NCI-H82 treated with DMSO at 0.1 percent for 48 hours (cell line): ENCODE results near the gene FGFR2.

Experiments used
- DNase-seq: peaks from one replicate; lab custom pipeline; 2025; ENCODE audit not compliant: unreplicated experiment; lab: John Stamatoyannopoulos, UW

Gene FGFR2

DNA sequence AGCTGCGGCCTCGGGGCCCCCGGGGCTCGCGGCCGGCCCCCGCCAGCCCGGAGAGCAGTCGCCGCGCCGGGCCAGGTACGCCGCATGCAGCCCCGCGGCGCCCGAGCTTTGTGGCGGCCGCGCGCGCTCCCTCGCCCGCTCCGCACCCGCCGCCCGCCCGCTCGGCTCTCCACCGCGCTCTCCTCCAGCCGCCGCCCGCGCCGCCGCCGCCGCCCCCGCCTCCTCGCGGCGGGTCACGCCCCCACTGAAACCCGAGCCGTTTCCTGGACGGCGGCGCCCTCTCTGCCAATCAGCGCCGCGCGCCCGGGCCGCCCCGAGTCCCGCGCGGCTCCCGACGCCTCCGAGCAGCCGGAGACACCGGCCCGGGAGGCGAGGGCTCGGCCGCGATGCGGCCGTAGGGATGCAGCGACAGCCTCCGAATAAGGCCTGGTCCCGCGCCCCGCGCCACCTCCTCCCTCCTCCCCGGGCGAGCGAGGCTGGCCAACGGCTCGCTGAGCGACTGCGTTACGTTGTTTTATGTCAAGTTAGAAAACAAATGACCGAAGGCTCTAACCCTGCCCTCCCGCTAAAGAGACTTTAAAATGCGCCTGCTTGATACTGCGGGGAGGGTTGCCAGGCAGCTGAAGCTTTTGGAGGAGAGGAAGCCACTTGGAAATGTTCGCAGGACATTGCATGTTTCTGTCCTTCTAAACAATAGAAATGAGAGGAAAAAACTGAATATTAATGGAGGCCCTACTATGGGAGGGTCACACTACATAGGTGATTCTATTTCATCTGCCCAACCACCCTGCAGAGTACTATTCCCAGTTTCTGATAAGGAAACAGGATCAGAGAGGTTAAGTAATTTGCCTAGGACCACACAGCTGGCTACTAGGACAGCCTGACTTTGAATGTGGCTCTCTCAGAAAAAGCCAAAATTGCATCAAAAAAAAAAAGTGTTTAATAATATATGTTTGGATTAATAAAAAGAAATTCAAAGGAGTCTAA lies at the start of gene FGFR2:
Gene FGFR2, minus strand, starts transcription at position 182 of the 987 bp plus-strand sequence. CDS start 4,627 bp downstream, outside the sequence.
- peak; percentile 11 for DNase-seq

DNA sequence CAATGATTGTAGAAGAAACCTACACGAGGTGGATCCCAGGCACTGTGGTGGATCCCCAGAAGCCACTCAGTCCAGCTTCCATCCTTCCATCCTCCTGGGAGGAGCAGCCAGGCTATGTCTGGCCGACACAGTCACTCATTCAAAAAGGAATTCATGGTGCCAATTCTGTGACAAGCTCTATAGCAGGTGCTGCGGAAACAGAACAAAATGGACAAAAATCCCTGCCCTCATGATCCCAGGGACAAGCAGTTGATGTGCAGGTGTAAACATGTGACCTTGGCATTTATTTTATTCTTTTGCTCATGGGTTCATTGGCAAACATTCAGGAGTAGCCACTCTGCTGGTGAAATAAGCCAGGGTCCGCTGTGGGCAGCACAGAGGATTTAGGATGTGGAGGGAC lies 49.2 kb upstream of the FGFR2 start:
- DNase-seq: no peak

DNA sequence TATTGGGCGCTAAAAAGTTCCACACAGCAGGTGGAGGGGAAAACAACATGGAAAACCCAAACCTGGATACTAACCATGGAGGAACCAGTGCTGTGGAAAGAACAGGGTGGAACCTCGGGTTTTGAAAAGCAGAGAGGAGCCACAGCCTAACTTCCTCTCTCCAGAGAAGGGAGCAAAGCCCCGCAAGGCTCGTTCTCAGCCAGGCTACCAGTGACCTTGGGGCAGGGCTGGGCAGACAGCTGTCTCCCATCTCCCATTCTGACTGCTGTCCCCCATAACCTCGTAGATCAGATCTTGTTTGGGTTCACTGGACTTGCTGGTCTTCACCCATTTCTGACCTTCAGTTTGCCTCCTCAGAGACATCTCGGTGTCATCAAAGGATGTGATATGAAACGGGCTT lies 47.5 kb upstream of the FGFR2 start:
- no peak for DNase-seq

DNA sequence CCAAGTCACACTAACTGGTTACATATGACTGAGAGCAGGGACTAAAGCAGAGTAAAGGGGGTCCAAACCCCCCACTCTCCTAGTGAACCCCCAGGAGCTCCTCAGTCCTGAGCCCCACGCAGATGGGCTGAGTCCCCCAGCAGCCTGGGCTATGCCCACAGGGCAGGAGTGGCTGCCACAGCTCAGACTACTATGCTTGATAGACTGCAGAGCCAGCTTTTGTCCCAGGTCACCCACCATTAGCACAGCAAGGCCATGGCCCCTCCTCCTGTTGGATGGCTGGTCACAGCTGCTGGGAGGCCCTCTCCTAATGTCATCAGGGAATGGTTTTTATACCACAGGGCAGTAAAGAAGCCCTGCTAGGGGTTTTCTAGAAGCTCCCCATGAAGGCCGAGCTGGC lies 46.3 kb upstream of the FGFR2 start:
- no peak for DNase-seq

DNA sequence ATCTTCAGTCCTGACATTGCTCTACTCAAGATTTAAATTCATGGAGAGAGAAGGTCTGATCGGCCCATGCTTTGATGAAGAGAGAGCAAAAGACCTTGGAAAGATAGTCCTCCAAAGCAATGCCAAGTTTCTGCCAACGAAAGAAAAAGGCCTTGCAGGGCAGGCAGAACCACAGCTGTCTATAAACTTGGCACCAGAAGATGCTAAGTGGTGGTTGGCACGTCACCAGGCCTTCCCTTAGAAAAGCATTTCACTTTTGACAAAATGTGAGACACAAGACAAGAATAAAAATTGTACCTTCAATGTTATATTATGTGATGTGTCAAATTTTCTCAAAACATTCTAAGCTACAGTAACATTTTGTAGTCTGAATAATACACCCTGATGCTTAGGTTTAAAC lies 42.0 kb upstream of the FGFR2 start:
- DNase-seq: no peak

DNA sequence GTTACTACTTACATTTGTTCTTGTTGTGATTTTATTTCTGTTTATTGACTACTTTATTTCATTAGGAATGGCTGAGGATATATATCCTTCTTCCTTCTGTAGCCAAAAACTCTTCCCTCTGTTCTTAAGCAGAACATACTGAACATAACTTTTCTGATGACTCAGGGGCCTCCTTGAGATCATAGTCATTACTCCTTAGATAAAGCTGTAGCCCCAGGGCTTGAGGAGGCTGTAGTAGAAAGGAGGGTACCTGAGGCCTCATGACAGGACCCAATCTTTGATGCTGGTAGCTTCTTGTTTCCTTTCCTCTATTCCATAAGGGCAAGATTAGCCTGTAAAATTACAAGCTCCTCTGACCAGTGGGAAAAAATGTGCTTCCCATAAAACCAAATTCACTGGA lies 41.2 kb upstream of the FGFR2 start:
- no peak for DNase-seq

DNA sequence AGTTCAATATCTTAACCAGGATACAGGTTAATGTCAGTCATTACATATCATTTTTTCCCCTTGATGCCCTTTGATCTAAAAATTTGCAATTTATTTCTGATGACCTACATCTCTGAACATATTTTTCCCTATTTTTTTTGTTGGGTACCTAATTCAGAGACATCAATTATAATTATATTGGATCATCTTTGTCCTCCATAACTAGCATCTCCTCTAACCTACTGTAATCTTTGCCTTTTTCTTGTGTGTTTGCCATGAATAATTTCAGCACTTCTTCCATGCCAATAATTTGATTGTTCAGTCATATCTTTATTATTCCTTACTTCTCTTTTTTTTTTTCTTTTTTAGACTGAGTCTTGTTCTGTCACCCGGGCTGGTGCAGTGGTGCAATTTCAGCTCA lies 39.2 kb upstream of the FGFR2 start:
- DNase-seq: no peak

DNA sequence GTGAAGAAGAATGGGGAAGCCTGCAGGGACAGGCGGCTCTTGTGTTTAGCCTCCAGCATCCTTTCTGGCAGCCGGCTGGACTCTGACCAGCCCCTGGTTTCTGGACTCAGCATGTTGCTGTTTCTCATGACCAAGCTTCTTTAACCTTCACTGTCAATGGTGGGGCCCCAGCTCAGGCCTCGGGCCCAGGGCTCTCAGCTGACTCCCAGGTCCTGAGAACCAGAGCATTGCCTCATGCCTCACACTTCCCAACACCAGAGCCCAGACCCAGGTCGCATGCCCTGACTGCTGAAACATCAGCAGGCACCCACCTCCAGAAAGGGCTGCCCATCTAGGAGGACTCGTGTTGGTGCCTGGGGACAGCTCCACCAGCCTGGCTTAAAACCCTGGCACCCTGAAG lies 34.8 kb upstream of the FGFR2 start:
- DNase-seq: no peak

DNA sequence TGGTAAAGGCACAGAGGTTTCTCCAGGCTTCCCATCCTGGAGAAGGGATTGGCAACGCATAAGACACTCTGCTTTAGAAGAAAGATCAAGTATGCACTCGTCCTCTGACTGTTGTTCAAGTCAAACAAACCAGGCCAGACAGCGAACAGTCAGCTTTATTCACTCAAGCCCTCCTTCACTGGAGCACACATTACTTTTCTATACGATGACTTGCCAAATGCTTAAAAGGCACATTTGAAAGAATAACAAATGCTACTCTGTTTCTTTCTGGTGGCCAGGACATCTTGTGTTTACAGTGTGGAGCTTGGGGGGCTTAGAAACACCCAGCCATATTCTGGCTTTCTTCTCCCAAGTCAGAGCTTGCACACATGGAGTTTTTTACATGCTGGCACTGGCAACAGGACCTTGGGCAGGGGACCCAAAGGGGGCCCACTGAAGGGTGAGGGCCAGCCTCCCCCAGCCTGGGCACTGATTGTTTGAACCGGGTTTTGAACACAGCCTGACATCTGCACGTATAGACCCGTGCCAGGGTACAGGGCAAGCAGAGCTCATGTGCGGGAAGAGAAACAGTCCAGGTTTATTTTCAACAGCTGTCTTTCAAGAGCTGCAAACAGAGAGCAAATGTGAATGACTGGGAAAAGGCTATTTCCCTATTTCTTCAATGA lies 33.3 kb upstream of the FGFR2 start:
- DNase-seq: no peak

DNA sequence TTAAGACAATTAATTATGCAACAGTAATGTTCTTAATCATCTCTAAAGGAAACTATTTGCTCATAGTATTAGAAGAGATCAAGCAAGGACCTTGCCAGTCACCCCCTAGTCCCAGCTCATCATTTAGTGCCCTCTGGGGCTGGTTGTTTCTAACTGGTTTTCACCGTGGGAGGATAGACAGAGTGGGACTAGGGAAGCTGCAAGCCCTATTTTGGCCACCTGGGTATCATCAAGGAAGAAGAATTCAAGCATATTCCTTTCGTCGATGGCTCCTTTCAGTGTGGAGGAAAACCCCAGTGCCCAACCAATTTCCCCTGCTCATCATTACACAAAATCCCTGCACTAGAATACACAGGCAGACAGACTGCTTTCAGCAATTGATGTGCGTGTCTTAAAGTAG lies 30.6 kb upstream of the FGFR2 start:
- DNase-seq: no peak

DNA sequence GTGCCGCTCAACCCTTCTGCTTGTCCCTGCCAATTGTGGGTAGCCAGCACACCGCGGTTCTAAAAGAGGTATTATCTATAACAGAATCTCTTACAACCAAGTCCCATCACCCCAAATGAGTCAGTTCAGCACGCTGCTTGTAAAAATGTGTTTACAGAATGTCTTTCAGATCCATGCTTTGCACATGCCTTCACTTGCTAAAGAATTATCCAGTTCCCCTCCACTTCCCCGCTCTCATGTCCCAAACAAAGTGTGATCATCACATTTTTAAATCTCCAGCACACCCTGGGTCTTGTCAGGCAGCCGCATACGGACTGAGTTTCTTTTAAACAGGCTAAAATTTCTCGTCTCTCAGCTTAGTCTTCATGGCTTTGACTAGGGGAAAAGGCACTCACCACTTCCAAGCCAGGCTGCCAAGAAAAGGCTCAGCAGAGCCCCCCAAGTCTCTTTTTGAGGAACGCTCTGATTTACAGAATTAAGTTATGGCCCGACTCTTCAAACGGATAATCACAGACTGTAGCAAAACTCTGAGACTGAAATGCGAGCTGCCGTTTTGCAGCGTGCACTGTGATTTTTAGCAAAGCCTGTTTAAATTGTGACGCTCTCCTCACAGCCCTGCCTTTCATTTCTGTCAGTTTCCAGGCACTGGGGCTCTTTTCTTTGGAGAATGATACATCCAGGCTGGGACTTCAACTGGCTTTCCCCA lies 29.8 kb upstream of the FGFR2 start:
- no peak for DNase-seq

DNA sequence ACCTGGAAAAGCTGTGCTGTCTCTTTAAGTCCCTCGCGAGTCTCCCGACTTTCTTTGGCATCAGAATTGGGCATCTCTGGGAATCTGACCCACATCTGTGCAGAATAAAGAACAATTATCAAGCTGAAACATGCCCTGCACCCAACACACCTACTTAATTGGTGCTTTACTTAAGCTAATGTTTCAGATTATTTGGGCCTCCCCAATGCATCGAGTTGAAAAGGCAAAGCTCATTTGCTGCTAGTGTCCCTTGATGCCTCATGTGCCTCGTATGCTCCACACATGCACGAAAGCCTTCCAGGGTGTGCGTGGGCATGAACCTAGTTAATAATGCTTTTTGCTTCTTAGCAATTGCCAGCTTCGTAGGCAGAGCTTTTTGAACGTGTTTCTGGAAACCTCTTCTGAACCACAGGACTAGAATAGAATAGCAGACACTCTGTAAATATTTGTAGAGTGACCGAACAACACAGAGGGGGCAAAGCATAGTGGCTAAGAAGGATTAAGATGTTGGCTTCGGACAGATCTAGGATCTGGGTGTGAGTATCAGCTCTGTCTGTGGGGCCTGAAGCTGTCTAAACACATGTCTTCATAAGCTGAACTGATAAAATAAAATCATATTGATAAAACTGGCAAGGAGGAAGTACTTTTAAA lies 26.7 kb upstream of the FGFR2 start:
- no peak for DNase-seq

DNA sequence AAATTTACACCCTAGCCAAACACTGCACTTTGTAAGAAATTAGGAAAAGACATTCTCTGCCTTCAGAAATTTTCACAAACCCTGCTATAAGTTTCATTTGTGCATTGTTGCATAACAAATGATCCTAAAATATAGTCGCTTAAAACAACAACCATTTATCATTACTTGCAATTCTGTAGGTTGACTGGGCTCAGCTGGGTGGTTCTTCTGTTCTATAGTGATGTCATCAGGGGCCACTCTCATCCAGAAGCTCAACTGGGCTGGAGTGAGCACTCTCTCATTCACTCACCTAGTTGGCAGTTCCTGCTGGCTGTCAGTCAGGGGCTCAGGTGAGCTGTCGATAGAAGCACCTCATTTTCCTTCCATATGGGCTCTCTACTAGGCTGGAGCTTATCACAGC lies 20.7 kb upstream of the FGFR2 start:
- no peak for DNase-seq

DNA sequence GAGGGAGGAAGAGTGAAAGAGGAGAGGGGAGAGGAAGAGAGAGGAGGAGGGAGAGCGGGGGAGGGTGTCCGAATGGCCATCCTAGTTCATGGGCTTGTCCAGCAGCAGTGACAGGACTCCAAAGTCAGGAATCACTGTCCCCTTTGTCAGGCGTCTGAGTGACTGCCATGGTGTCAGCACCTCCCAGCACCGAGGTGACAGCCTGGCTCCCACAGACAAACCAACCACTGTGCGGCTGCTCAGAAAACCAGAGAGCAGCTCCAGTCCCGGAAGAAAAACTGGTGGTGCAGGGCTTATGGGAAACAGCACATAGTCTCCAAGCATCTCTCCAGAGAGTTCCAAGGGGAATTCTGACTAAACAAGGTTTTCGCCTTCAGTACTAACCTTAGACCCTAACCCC lies 18.9 kb upstream of the FGFR2 start:
- DNase-seq: no peak

DNA sequence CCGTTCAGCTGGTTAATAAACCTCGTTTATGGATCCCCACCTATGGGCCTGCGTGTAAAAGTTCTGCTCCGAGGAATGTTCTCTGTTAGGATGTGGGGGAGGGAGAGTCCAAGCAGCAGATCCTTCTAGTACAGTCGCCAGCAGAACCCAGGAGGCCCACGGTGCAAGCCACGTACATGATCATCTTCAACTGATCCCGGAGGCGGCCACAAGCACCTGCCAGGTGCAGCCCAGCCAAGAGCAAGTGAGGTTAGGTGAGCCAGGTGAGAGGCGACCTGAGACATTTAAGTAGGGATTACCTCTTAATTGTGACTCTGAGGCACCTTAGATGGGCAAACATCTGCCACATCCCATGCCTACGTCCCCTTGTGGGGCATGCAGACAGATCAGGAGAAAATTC lies 18.0 kb upstream of the FGFR2 start:
- no peak for DNase-seq

DNA sequence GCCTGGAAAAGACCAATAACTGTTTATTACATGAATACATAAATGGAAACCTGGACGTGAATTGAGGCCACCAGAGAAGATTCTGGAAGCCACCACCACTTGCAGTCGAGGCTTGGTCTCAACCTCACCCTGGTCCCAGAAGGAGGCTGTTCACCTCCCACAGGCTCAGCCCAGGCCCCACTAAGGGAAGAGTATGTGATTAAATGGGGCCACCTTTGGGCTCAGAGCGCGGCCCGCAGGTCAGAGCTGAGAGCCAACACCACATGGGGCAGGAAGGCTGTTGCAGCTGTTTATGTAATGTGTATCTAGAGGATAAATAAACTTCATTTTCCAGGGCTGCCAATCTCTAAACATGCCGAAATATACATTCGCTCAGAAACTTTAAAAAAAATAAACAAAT lies 17.6 kb upstream of the FGFR2 start:
- no peak for DNase-seq

DNA sequence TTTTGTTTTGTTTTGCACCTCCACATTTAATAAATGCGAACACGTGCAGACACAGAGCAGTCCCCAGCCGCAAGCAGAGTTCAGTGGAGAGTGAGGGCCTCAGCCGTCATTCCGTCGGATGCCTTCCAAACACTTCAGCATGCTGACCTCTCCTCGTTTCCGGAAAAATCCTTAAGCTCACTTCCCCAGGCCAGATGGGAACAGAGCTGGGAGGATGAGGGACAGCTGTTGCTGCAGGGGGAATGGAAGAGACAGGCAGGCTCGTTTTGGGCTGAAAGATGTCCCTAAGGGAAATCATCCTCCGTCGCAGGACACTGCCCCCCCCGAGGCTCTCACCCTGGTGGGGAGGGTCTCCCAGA lies 17.2 kb upstream of the FGFR2 start:
- DNase-seq: no peak

DNA sequence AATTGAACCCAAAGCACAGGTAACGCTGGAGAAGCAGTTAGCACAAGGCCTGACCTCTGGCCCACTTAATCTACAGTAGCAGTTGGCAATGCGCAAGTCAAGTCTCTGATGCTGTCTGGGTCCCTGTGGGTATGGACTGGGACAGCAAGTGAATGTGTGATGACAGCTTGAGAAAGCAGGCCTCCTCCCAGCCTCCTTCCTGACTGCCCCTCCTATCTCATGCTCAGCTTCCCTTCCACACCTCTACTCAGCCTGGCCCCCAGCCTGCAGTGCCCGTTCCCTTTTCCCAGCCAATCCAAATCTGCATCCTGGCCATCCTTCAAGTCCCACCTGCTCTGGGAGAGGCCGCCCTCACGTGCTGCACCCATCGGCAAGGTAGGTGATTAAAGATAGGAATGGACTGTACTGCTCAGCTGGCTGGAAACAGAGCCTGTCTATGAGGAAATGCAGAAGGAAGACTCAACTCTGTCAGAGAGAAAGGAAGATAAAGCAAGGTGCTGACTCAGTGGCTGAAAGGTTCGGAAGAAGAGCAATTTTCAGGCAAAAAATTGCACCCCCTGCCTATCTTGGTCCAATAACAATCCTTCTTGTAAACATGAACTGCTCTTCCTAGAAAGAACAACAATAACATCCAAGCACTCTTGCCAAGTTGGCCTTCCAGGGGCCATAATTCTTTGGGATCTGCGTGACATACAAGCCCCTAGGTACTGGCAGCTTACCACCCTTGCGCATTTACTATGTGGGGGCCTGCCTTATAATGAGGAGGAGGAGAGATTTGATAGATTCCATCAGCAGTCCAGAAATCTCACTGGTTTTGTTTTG lies 16.6 kb upstream of the FGFR2 start:
- no peak for DNase-seq

DNA sequence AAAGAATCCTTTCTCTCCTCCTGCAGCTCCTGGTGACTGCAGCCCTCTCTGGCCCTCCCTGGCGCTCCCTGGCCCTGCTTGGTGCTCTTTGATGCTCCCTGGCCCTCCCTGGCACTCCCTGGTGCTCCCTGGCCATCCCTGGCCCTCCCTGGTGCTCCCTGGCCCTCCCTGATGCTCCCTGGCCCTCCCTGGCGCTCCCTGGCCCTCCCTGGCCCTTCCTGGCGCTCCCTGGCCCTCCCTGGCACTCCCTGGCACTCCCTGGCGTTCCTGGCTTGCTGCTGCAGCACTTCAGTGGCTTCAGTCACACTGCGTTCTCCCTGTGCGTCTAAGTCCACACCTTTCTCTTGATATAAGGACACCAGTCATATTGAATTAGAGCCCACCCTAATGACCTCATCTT lies 15.2 kb upstream of the FGFR2 start:
- no peak for DNase-seq

DNA sequence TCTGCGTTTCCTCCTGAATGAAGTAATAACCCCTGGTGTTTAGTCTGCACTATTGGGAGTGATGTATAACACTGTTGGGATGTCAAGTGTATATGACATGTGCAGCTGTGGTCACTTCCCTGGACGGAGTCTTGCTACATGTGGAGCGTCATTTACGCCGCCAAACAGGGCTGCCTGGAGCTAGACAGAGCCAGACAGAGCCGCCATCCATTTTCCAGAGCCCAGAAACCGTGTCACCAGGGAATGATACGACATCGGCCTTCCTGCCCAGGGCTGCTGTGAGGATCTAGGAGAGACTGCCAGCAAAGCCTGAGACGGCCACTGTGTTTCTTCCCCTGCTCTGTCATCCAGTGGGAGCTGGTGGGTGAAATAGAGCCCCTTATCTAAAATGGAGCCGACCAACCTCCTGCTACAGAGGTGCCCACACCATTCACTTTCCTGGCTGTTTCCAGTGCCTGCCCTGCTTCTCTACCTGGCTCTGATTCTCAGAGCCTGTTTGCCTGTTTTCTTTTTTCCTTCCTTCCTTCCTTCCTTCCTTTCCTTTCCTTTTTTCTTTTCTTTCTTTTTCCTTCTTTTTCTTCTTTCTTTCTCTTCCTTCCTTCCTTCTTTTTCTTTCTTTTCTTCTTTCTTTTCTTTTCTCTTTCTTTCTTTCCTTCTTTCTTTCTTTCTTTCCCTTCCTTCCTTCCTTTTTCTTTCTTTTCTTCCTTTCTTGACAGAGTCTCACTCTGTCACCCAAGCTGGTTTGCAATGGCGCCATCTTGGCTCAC lies 13.3 kb upstream of the FGFR2 start:
- DNase-seq: no peak
